Stomach smooth muscle (tissue), 2 donors: ENCODE results near the gene LIMS2.

ENCODE experiments used
- H3K27ac ChIP-seq: one replicate; pipeline ENCODE4 v1.7.0; 2013; ENCODE audit warnings: mild to moderate bottlenecking, low read length, inconsistent platforms
- H3K27me3 ChIP-seq, 2 donors: one replicate each; pipeline ENCODE4 v1.7.0; 2013; ENCODE audit warnings: low read length in 2 of 2; ENCODE audit not compliant: insufficient read depth in 2 of 2, control insufficient read depth in 1 of 2
- H3K36me3 ChIP-seq, 2 donors: one replicate each; pipeline ENCODE4 v1.7.0; 2013; ENCODE audit warnings: low read length in 2 of 2; ENCODE audit not compliant: control insufficient read depth in 2 of 2, insufficient read depth in 2 of 2
- H3K4me1 ChIP-seq: one replicate; pipeline ENCODE4 v1.7.0; 2013; ENCODE audit warnings: low read length; ENCODE audit not compliant: control insufficient read depth, insufficient read depth
- H3K4me3 ChIP-seq, 2 donors: one replicate each; pipeline ENCODE4 v1.7.0; 2013; ENCODE audit warnings: low read length in 2 of 2
- H3K9ac ChIP-seq, 2 donors: one replicate each; pipeline ENCODE4 v1.7.0; 2013; ENCODE audit warnings: low read length in 2 of 2, mild to moderate bottlenecking in 1 of 2
- H3K9me3 ChIP-seq, 2 donors: one replicate each; pipeline ENCODE4 v1.7.0; 2013; ENCODE audit warnings: low read length in 2 of 2; ENCODE audit not compliant: control insufficient read depth in 2 of 2
- donor health status: healthy.
- donor health status: Pancreatic carcinoma.

LIMS2 gene

GRCh38 chr2:127599211-127599610, 76.1 kb downstream of the LIMS2 start:
- no peaks in the 10 kb centered on the region for H3K4me1 ChIP-seq
- no peaks in the 10 kb centered on the region for H3K36me3 ChIP-seq
- H3K27me3 ChIP-seq, result no peaks in the 10 kb centered on the region
- H3K9me3 ChIP-seq, result peaks cover 0 to 2% of the 10 kb centered on the region in 2 donors
- H3K4me3 ChIP-seq, result no peak overlapping the region
- no peak overlapping the region for H3K27ac ChIP-seq
- H3K9ac ChIP-seq, result no peak overlapping the region

GRCh38 chr2:127598711-127599110, 76.6 kb downstream of the LIMS2 start:
- Histone ChIP-seq H3K4me1 (no peaks in the 10 kb centered on the region), H3K9ac (no peak overlapping the region), H3K4me3 (no peak overlapping the region), H3K27ac (no peak overlapping the region), H3K27me3 (no peaks in the 10 kb centered on the region), H3K36me3 (no peaks in the 10 kb centered on the region), H3K9me3 (peaks cover 0 to 2% of the 10 kb centered on the region in 2 donors)

GRCh38 chr2:127597984-127598380, 77.3 kb downstream of the LIMS2 start:
- Histone ChIP-seq H3K9ac (no peak overlapping the region), H3K36me3 (no peaks in the 10 kb centered on the region), H3K4me1 (no peaks in the 10 kb centered on the region), H3K27ac (no peak overlapping the region), H3K4me3 (no peak overlapping the region), H3K9me3 (peaks cover 0 to 2% of the 10 kb centered on the region in 2 donors), H3K27me3 (no peaks in the 10 kb centered on the region)

- no peaks in the 10 kb centered on the region for H3K4me1 ChIP-seq
- H3K9ac ChIP-seq, result no peak overlapping the region
- H3K9me3 ChIP-seq, result peaks cover 0 to 2% of the 10 kb centered on the region in 2 donors
- no peak overlapping the region for H3K4me3 ChIP-seq
- H3K27me3 ChIP-seq, result no peaks in the 10 kb centered on the region
- H3K27ac ChIP-seq, result no peak overlapping the region
- no peaks in the 10 kb centered on the region for H3K36me3 ChIP-seq
Observed at GRCh38 chr2:127597046-127597983, 78.0 kb downstream of the LIMS2 start.

- Histone ChIP-seq H3K9me3 (peaks cover 0 to 2% of the 10 kb centered on the region in 2 donors), H3K4me1 (no peaks in the 10 kb centered on the region), H3K27ac (no peak overlapping the region), H3K27me3 (no peaks in the 10 kb centered on the region), H3K36me3 (no peaks in the 10 kb centered on the region), H3K4me3 (no peak overlapping the region), H3K9ac (no peak overlapping the region)
Observed at GRCh38 chr2:127596311-127597045, 78.9 kb downstream of the LIMS2 start.

GRCh38 chr2:127594116-127594591, 81.2 kb downstream of the LIMS2 start:
- Histone ChIP-seq H3K9me3 (peaks cover 0 to 2% of the 10 kb centered on the region in 2 donors), H3K4me3 (no peak overlapping the region), H3K27ac (no peak overlapping the region), H3K27me3 (no peaks in the 10 kb centered on the region), H3K4me1 (peaks cover 2% of the 10 kb centered on the region), H3K36me3 (no peaks in the 10 kb centered on the region), H3K9ac (no peak overlapping the region)

- Histone ChIP-seq H3K27me3 (no peaks in the 10 kb centered on the region), H3K4me3 (no peak overlapping the region), H3K4me1 (peaks cover 2% of the 10 kb centered on the region), H3K9ac (no peak overlapping the region), H3K9me3 (peaks cover 0 to 2% of the 10 kb centered on the region in 2 donors), H3K27ac (no peak overlapping the region), H3K36me3 (no peaks in the 10 kb centered on the region)
Observed at GRCh38 chr2:127593228-127594115, 81.9 kb downstream of the LIMS2 start.

GRCh38 chr2:127592761-127593227, 82.5 kb downstream of the LIMS2 start:
- Histone ChIP-seq H3K27me3 (no peaks in the 10 kb centered on the region), H3K36me3 (no peaks in the 10 kb centered on the region), H3K4me3 (no peak overlapping the region), H3K27ac (no peak overlapping the region), H3K9ac (no peak overlapping the region), H3K9me3 (no peaks in the 10 kb centered on the region), H3K4me1 (peaks cover 2% of the 10 kb centered on the region)

GRCh38 chr2:127591221-127591923, 84.0 kb downstream of the LIMS2 start:
- Histone ChIP-seq H3K27ac (no peak overlapping the region), H3K27me3 (no peaks in the 10 kb centered on the region), H3K9ac (no peak overlapping the region), H3K36me3 (no peaks in the 10 kb centered on the region), H3K4me1 (peaks cover 2% of the 10 kb centered on the region), H3K4me3 (no peak overlapping the region), H3K9me3 (no peaks in the 10 kb centered on the region)
